ENCODE data around the gene RASA3. TPM values are rescaled to one million over a fixed set of nuclear protein-coding genes. Genes with fewer than 3 reads are reported as not detected.
"Not testable (repeated sequence)": the region's sequence is repeated elsewhere in the genome, so short reads cannot be mapped to it uniquely, and the experiment has no call there.

The RASA3 gene
- total RNA-seq, 4 donors from 2014 or later, result 28.1 to 73.4 (median 56.8) TPM

GRCh38 chr13:114149774-114150740 lies 17.6 kb upstream of the RASA3 start:
- no peak for ATAC-seq (ENCODE audit: low FRiP score)
- no peak for DNase-seq (ENCODE audit: low spot score)
- TF ChIP-seq CTCF (IDR thresholded peaks at IDR 0.05), result no peak

DNA sequence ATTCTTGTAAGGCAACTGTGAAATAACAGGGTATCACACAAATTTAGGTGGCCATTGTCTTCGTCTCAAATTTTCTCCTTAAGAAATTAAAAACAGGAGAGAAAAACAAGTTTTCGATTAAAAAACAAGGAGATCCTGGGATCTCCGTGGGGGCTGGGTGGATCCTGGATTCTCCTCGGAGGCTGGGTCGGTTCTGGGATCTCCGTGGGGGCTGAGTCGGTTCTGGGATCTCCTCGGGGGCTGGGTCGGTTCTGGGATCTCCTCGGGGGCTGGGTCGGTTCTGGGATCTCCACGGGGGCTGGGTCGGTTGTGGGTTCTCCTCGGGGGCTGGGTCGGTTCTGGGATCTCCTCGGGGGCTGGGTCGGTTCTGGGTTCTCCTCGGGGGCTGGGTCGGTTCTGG lies 16.5 kb upstream of the RASA3 start:
- ATAC-seq (ENCODE audit: low FRiP score); DNase-seq (ENCODE audit: low spot score): not testable (repeated sequence)

DNA sequence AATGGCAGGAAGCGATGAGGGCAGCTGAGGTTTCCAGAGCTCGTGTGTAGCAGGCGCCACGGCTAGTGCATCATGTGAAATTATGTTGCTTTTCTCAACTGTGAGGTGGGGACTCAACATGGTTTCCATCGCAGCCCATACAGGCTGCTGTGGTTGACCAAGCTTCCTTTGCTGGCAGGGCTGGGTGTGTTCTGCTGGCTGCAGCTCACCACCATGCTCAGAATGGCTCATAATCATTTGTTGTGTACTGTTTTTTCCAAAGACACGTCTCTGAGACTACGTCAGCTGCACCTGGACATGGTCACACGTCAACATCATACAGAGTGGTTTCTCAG lies 16.1 kb upstream of the RASA3 start:
- no peak for TF ChIP-seq CTCF (IDR thresholded peaks at IDR 0.05)
- ATAC-seq (ENCODE audit: low FRiP score), result no peak
- no peak for DNase-seq (ENCODE audit: low spot score)

GRCh38 chr13:114147803-114148520 lies 15.5 kb upstream of the RASA3 start:
- TF ChIP-seq CTCF (IDR thresholded peaks at IDR 0.05), result no peak
- no peak for DNase-seq (ENCODE audit: low spot score)
- no peak for ATAC-seq (ENCODE audit: low FRiP score)

DNA sequence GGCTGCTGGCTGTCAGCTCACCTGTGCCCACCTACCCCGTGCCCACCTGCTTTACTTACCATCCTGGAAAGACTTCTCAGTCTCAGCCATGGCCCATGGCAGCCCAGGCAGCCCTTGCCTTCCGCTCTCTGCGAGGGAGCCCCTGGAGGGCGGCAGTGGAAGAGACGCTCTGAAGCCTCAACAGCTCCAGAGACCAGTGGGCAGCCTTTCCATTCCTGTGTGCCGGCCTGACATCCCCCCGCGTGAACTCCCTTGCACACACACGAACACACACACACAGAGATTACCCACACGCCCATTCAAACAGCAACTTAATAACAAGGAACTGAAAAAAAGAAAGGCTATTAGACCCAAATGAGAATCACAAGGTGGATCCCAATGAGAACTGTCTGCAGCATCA lies 14.2 kb upstream of the RASA3 start:
- TF ChIP-seq CTCF (IDR thresholded peaks at IDR 0.05), result no peak
- no peak for ATAC-seq (ENCODE audit: low FRiP score)
- no peak for DNase-seq (ENCODE audit: low spot score)

- TF ChIP-seq CTCF (IDR thresholded peaks at IDR 0.05), result no peak
- no peak for DNase-seq (ENCODE audit: low spot score)
- no peak for ATAC-seq (ENCODE audit: low FRiP score)
Observed at GRCh38 chr13:114146173-114146572, 13.8 kb upstream of the RASA3 start.

DNA sequence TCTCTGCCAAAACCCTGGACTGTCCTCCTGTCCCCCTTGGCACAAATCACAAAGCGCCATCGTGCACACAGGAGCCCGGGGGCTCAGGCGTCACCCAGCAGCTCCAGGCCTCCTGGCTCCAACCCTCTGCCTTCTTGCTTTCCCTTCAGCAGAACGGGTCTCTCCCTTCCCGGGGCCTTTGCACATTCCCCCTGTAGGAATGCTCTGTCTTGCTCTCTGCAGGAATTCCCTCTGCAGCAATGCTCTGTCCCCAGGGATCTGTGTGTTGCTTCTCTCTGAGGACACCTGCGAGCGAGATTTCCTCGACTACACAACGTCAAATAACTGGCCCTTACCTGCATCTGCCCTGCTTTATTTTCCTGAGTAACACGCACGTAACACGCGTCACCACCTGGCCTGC lies 13.3 kb upstream of the RASA3 start:
- no peak for ATAC-seq (ENCODE audit: low FRiP score)
- no peak for DNase-seq (ENCODE audit: low spot score)
- no peak for TF ChIP-seq CTCF (IDR thresholded peaks at IDR 0.05)
